ENCODE results near the gene RPS6KC1. TPM values are rescaled to one million over a fixed set of nuclear protein-coding genes. Genes with fewer than 3 reads are reported as not detected.
A peak's percentile ranks its signal among the peaks of the same experiment; 100 is the strongest.
"Not testable (repeated sequence)": the region's sequence is repeated elsewhere in the genome, so short reads cannot be mapped to it uniquely, and the experiment has no call there.

The RPS6KC1 gene
- total RNA-seq, 2 experiments from 2014 or later: 9.8 to 12.8 TPM

DNA sequence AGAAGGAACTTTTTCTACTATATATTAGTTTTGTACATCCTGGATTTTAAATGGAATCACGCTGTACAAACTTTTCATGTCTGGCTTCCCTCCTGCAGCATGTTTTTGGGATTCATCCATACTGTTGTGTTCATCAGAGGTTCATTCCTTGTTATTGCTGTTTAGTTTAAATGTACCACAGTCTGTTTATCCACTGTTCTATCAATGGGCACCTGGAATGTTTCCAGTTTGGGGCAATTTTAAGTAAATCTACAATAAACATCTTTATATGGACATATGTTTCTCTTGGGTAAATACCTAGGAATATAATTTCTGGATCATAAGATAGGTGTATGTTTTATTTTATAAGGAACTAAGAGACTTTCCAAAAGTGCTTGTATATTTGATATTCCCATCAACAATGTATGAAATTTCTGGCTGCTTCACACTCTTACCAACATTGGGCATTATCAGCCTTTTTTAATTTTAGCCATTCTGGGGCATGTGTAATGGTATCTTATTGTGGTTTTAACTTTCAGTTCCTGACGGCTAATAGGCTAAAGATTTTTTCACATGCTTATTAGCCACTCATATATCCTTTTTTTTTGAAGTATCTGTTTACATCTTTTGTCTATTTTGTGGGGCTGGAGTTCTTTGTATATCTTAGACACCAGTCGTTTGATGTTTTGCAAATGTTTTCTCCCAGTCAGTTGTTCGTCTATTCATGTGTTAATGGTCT, 48.8 kb downstream of the RPS6KC1 start:
- ChIA-PET CTCF (interaction anchor here (0.6 kb wide), 1 partner anchor 9 kb away, joined by 3 read pairs; no protein-coding TSS in a partner anchor), POLR2A (no interaction called here)
- DNase-seq: no peak
- H3K27ac Mint-ChIP-seq: no peak overlapping the region
- peaks cover 19% of the 10 kb centered on the region for H3K36me3 Mint-ChIP-seq (ENCODE audit: low read depth)
- no peaks in the 10 kb centered on the region for H3K4me1 Mint-ChIP-seq
- no peaks in the 10 kb centered on the region for H3K27me3 Mint-ChIP-seq
- H3K4me3 Mint-ChIP-seq: no peak overlapping the region
- peaks cover 2% of the 10 kb centered on the region for H3K9me3 Mint-ChIP-seq

DNA sequence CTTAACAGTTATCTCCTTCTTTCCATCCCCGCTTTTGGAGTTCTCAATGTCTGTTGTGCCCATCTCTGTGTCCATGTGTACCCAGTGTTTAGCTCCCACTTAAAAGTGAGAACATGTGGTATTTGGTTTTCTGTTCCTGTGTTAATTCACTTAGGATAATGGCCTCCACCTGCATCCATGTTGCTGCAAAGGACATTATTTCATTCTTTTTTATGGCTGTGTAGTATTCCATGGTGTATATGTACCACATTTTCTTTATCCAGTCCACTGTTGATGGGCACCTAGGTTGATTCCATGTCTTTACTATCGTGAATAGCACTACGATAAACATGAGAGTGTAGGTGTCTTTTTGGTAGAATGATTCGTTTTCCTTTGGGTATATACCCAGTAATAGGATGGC, 49.5 kb downstream of the RPS6KC1 start:
- H3K4me3 Mint-ChIP-seq, H3K4me1 Mint-ChIP-seq, DNase-seq, POLR2A ChIA-PET, H3K27ac Mint-ChIP-seq, H3K9me3 Mint-ChIP-seq, H3K27me3 Mint-ChIP-seq, CTCF ChIA-PET: not testable (repeated sequence)
- H3K36me3 Mint-ChIP-seq (ENCODE audit: low read depth): peaks cover 21% of the 10 kb centered on the region

DNA sequence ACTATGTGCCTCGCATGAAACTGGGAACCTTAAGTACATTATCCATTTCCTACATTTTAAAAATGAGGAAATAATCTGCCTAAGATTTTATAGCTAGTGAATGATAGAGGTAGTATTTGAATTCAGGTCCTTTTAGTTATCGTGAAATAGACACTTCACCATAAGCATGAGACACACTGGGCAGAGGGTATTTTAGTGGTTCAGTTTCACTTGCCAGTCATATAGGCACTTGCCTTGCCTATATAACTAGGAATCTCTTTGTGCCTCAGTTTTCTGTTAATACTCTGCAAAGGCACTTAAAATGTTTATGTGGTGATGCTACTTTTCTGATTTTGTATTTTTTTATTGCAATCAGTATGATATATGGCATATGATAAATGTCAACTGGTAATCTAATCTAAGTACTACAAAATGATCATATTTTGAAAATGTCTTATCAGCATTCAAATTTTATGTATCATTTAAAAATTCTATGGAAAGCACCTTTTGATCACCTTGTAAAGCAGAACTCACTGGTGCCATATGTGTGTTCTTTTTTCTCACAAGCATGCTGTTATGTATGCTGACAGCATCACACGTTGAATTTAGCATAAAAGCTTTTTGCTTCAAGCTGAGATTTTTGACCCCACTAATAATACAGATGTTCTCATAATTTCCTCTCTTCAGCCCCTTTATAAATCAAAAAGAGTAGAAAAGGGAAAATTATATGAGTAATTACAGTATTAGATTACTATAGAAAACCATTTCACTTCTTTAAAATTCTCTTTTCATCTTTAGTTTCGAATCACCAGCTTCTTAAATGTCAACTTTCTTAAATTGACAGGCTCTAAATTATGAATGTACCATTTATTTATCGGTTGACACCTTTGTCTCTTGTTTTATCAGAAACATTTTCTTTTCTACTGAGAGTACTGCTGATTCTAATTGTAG, 52.6 kb downstream of the RPS6KC1 start:
- ChIA-PET POLR2A (no interaction called here), CTCF (interaction anchor here (0.6 kb wide), 1 partner anchor 278 kb away, joined by 4 read pairs; no protein-coding TSS in a partner anchor)
- Mint-ChIP-seq H3K36me3 (ENCODE audit: low read depth) (peaks cover 20% of the 10 kb centered on the region), H3K4me1 (no peaks in the 10 kb centered on the region), H3K9me3 (peaks cover 7% of the 10 kb centered on the region), H3K4me3 (no peak overlapping the region), H3K27me3 (no peaks in the 10 kb centered on the region), H3K27ac (no peak overlapping the region)
- no peak for DNase-seq

DNA sequence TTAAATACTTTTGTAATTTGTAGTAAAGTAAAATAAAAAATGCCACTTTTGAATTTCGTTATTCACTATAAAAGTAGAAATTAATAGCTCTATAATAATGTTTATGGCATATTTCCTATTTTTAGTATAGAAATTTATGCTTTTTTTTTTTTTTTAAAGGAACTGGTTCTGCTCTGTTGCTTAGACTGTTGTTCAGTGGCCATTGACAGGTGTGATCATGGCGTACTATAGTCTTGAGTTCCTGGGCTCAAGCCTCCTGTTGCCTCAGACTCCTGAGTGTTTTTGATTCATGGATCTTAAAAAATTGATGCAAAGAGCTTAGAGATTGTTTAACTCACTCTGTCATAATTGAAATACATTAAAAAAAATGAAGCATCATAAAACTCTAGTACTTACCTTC, 53.6 kb downstream of the RPS6KC1 start:
- H3K9me3 Mint-ChIP-seq: peaks cover 7% of the 10 kb centered on the region
- H3K27ac Mint-ChIP-seq: no peak overlapping the region
- no peak for DNase-seq
- ChIA-PET POLR2A (no interaction called here), CTCF (interaction anchor here (0.6 kb wide), 3 partner anchors 22 to 277 kb away, joined by 3 to 5 read pairs (median 4); no protein-coding TSS in a partner anchor)
- no peaks in the 10 kb centered on the region for H3K27me3 Mint-ChIP-seq
- H3K36me3 Mint-ChIP-seq (ENCODE audit: low read depth): peaks cover 20% of the 10 kb centered on the region
- H3K4me1 Mint-ChIP-seq: no peaks in the 10 kb centered on the region
- no peak overlapping the region for H3K4me3 Mint-ChIP-seq

DNA sequence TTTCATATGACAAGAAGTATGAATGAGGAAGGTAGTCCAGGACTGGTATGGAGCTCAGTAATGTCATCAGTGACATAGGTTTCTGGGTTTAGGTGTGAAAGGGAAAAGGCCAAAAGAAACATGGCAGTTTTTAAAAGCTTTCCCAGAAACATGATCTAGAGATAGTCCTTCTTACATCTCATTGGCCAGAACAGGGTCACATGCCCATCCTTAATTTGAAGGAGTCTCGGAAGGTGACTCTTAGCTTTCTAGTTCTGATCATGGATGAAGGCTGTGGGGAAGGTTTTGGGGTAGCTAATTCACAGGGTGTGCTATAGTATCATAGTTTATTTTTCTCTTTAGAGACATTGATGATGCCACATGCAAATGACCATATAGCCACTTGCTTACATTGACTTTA, 55.3 kb downstream of the RPS6KC1 start:
- ChIA-PET CTCF (no interaction called here), POLR2A (no interaction called here)
- no peaks in the 10 kb centered on the region for H3K27me3 Mint-ChIP-seq
- no peak for DNase-seq
- H3K4me1 Mint-ChIP-seq: peaks cover 9% of the 10 kb centered on the region
- peaks cover 5% of the 10 kb centered on the region for H3K9me3 Mint-ChIP-seq
- no peak overlapping the region for H3K27ac Mint-ChIP-seq
- peaks cover 13% of the 10 kb centered on the region for H3K36me3 Mint-ChIP-seq (ENCODE audit: low read depth)
- H3K4me3 Mint-ChIP-seq: no peak overlapping the region

DNA sequence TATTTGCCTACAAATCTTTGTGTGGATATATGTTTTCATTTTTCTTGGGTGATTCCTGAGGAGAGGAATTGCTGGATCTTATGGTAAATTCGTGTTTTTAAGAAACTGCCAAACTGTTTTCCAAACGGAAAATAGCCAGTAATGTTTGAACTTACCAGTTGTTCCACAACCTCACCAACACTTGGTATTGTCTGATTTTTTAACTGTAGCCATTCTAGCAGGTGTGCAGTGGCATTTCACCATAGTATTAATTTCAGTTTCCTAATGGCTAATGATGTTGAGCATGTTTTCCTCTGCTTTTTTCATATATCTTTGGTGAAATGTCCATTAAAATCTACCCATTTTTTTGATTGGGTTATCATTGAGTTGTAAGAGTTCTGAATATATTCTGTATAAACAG, 56.6 kb downstream of the RPS6KC1 start:
- ChIA-PET POLR2A (no interaction called here), CTCF (no interaction called here)
- Mint-ChIP-seq H3K27ac (no peak overlapping the region), H3K9me3 (peaks cover 5% of the 10 kb centered on the region), H3K27me3 (no peaks in the 10 kb centered on the region), H3K4me3 (no peak overlapping the region), H3K4me1 (peaks cover 13% of the 10 kb centered on the region), H3K36me3 (ENCODE audit: low read depth) (peaks cover 16% of the 10 kb centered on the region)
- no peak for DNase-seq

DNA sequence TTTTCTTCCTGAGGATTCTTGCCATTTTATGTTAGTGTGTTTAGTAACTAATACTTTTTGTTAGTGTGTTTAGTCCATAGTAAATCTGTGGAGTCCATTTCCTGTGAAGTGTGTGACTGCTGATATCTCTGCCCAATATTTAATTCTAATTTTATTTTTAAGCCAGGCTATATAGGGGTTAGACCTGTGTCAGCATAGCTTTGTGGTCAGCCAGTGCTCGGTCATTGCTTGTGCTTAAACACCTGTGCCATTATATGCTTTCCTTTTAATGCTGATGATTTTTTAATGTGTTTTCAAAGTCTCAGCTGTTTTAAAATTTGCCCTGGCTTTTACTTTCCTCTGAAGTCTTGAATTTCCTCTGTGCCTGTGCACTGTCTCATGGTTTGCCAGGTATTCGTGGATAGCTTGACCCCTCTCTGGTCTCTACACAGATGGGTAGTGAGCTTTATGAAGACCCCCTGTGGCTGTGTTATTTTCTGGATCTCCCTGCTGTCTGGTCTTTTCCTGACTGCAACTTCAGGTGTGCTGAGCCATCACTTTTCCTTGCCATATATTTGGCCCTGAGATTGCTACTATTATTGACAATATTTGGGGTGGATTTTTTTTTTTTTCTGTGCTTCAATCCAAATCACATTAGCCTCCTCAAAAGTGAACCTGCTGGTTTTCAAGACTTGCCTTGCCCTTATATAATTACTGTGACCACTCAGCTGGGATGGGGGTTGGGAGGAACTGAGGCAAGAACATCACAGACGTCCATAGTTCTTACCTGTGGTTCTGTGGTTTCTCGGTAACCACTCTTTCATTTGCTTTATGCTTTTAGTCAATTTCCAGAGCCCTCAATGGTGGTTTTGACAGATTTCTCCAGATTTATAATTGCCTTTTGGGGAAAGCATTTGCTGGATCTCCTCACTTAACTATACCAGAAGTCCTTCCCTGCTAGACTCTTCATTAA, 59.6 kb downstream of the RPS6KC1 start:
- peaks cover 13% of the 10 kb centered on the region for H3K4me1 Mint-ChIP-seq
- H3K27me3 Mint-ChIP-seq: no peaks in the 10 kb centered on the region
- CTCF ChIA-PET: no interaction called here
- H3K27ac Mint-ChIP-seq: no peak overlapping the region
- peaks cover 5% of the 10 kb centered on the region for H3K9me3 Mint-ChIP-seq
- POLR2A ChIA-PET: interaction anchor here (0.6 kb wide), 1 partner anchor 152 kb away, joined by 3 read pairs; no protein-coding TSS in a partner anchor
- no peak overlapping the region for H3K4me3 Mint-ChIP-seq
- H3K36me3 Mint-ChIP-seq (ENCODE audit: low read depth): peaks cover 13% of the 10 kb centered on the region
- DNase-seq: peak; percentile 29

DNA sequence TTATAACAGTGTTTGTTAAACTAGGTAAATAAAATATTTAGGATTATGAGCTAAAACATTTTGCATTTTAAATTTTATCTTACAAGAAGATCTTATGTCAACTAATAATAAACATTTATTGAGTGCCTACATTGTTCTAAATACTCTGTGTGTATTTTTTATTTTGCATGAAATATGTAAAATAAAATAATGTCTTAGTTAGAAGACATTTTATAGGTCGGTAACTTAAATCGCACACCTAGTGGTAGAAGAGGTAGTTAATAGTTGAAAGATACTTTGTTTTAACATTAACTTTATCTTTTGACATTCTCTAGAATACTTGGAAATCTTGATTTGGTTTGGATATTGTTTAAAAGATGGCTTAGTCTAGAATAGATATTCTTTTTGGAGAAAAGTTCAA, 60.5 kb downstream of the RPS6KC1 start:
- H3K4me1 Mint-ChIP-seq: peaks cover 13% of the 10 kb centered on the region
- CTCF ChIA-PET: no interaction called here
- POLR2A ChIA-PET: no interaction called here
- peaks cover 5% of the 10 kb centered on the region for H3K9me3 Mint-ChIP-seq
- no peaks in the 10 kb centered on the region for H3K27me3 Mint-ChIP-seq
- H3K27ac Mint-ChIP-seq: no peak overlapping the region
- DNase-seq: no peak
- H3K36me3 Mint-ChIP-seq (ENCODE audit: low read depth): peaks cover 10% of the 10 kb centered on the region
- no peak overlapping the region for H3K4me3 Mint-ChIP-seq

DNA sequence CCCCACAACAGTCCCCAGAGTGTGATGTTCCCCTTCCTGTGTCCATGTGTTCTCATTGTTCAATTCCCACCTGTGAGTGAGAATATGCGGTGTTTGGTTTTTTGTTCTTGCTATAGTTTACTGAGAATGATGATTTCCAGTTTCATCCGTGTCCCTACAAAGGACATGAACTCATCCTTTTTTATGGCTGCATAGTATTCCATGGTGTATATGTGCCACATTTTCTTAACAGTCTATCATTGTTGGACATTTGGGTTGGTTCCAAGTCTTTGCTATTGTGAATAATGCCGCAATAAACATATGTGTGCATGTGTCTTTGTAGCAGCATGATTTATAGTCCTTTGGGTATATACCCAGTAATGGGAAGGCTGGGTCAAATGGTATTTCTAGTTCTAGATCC, 61.7 kb downstream of the RPS6KC1 start:
- POLR2A ChIA-PET; H3K27ac Mint-ChIP-seq; H3K4me3 Mint-ChIP-seq; DNase-seq; H3K36me3 Mint-ChIP-seq (ENCODE audit: low read depth); H3K27me3 Mint-ChIP-seq; H3K9me3 Mint-ChIP-seq; CTCF ChIA-PET: not testable (repeated sequence)
- peaks cover 13% of the 10 kb centered on the region for H3K4me1 Mint-ChIP-seq

DNA sequence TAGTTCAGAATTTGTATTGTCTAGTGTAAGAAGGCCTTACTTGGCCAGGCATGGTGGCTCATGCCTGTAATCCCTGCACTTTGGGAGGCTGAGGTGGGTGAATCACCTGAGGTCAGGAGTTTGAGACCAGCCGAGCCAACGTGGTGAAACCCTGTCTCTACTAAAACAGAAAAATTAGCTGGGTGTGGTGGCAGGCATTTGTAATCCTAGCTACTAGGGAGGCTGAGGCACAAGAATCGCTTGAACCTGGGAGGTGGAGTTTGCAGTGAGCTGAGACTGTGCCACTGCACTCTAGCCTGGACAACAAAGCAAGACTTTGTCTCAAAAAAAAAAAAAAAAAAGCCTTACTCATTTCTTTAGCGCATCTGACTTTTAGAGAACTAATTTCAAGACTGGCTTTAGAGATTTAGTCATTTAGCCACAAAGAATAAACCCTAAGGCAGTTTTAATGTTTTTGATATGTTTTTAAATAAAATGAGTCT, 66.7 kb downstream of the RPS6KC1 start:
- CTCF ChIA-PET; DNase-seq; H3K9me3 Mint-ChIP-seq; POLR2A ChIA-PET; H3K4me1 Mint-ChIP-seq; H3K27me3 Mint-ChIP-seq; H3K27ac Mint-ChIP-seq; H3K4me3 Mint-ChIP-seq; H3K36me3 Mint-ChIP-seq (ENCODE audit: low read depth): not testable (repeated sequence)

DNA sequence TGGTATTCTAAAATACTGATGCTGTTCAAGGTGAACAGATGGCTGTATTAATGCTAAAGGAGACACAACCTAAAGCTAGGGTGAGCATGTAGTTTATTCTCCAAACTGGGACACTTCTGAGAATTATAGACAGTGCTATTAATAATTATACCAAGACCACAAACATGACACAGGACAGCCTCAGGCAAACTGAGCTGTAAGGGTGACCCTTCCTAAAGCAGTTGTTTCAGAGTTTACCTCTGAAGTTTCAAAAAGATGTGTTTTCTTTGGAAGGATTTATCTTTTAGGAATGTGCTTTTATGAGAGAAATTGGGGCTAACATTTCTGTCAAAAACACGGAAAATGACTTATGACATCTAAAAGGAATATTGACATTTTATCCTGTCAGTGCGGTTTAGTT, 68.8 kb downstream of the RPS6KC1 start:
- Mint-ChIP-seq H3K9me3 (no peaks in the 10 kb centered on the region), H3K4me1 (no peaks in the 10 kb centered on the region), H3K36me3 (ENCODE audit: low read depth) (no peaks in the 10 kb centered on the region), H3K4me3 (no peak overlapping the region), H3K27me3 (no peaks in the 10 kb centered on the region), H3K27ac (no peak overlapping the region)
- DNase-seq: no peak
- POLR2A ChIA-PET: no interaction called here
- CTCF ChIA-PET: no interaction called here

DNA sequence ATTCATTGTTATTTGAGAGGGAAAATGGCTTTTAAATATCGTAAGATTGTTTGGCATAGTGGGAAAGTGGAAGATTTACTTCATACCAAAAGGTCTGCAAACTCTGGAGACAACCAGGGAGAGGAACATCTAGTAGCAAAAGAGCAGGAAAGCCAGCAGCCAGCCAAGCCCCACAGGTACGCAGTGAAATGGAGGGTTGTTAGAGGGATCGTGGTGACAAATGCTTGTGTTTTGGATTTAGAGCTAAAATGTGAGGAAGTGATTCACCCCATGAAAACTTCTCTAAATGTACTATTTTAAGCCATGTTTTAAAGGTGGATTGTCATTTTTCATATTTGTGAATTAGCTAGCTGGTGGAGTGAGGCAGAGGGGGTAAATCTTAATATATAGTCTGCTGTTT, 69.3 kb downstream of the RPS6KC1 start:
- no peak for DNase-seq
- no peak overlapping the region for H3K4me3 Mint-ChIP-seq
- no peak overlapping the region for H3K27ac Mint-ChIP-seq
- ChIA-PET POLR2A (no interaction called here), CTCF (no interaction called here)
- H3K9me3 Mint-ChIP-seq: no peaks in the 10 kb centered on the region
- no peaks in the 10 kb centered on the region for H3K4me1 Mint-ChIP-seq
- H3K36me3 Mint-ChIP-seq (ENCODE audit: low read depth): no peaks in the 10 kb centered on the region
- H3K27me3 Mint-ChIP-seq: no peaks in the 10 kb centered on the region

Data from activated CD4-positive, alpha-beta T cell treated with anti-CD3 and anti-CD28 coated beads, Interleukin-2, amount 10 ng/mL, durations not matched to agents 7 days and 5 days (primary cell).